Measurements from ENCODE around the gene SYNPR.

DNA sequence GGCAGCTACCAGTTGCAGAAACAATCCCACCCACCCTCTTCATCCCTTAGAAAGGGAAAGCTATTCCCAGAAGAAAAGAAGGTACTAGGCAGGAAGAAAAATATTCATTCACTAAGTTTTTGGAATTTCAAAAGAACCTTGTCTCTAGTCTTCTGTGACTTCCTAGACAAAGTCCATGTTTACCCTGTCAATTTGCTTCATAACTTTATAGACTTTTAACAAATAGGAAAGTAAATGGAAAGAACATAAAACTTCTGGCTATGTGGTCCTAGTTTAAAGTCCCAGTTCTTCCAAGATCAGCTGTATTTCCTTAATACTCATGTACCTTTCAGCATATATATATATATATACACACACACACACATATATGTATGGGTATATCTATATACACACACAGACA, 230.7 kb downstream of the SYNPR start:
- TF ChIP-seq CTCF (IDR thresholded peaks at IDR 0.05) = no peak
- no peak for TF ChIP-seq POLR2A (IDR thresholded peaks at IDR 0.05)
- no peak for TF ChIP-seq EP300 (IDR thresholded peaks at IDR 0.05; ENCODE audit: low read depth)
- TF ChIP-seq POLR2AphosphoS5 (IDR thresholded peaks at IDR 0.05) = no peak
